H9 (cell line): ENCODE data around the gene DLG5. TPM values are rescaled to one million over a fixed set of nuclear protein-coding genes. Genes with fewer than 3 reads are reported as not detected.
A peak's percentile ranks its signal among the peaks of the same experiment; 100 is the strongest.

ENCODE experiments used
- DNase-seq: peaks from one replicate; pipeline ENCODE4 v3.0.0-alpha.2; 2017
- H2AFZ ChIP-seq: one replicate; pipeline ENCODE4 v1.6.1; 2013; ENCODE audit warnings: mild to moderate bottlenecking, low read length, control low read depth, moderate library complexity
- H2AK5ac ChIP-seq: 2 replicates; pipeline ENCODE4 v1.6.1; 2013; ENCODE audit warnings: low read length, control low read depth, mixed read lengths; ENCODE audit not compliant: insufficient read length
- H2BK120ac ChIP-seq: one replicate; pipeline ENCODE4 v1.6.1; 2013; ENCODE audit warnings: low read depth, mild to moderate bottlenecking, low read length, control low read depth, inconsistent platforms; ENCODE audit not compliant: poor library complexity, severe bottlenecking
- H2BK12ac ChIP-seq: 2 replicates; pipeline ENCODE4 v1.6.1; 2013; ENCODE audit warnings: low read length, control low read depth, mixed read lengths, low read depth; ENCODE audit not compliant: insufficient read length
- H2BK15ac ChIP-seq: 2 replicates; pipeline ENCODE4 v1.6.1; 2013; ENCODE audit warnings: low read depth, low read length, control low read depth
- H2BK20ac ChIP-seq: one replicate; pipeline ENCODE4 v1.6.1; 2013; ENCODE audit warnings: low read depth, mild to moderate bottlenecking, low read length, control low read depth, inconsistent platforms; ENCODE audit not compliant: poor library complexity, severe bottlenecking
- H2BK5ac ChIP-seq: 2 replicates; pipeline ENCODE4 v1.6.1; 2013; ENCODE audit warnings: low read length, control low read depth, mixed read lengths; ENCODE audit not compliant: insufficient read length
- H3K14ac ChIP-seq: 2 replicates; pipeline ENCODE4 v1.6.1; 2013; ENCODE audit warnings: low read length, control low read depth; ENCODE audit not compliant: insufficient read depth
- H3K18ac ChIP-seq: 2 replicates; pipeline ENCODE4 v1.6.1; 2013; ENCODE audit warnings: low read depth, mild to moderate bottlenecking, mixed read lengths, low read length, control low read depth; ENCODE audit not compliant: insufficient read length
- H3K23ac ChIP-seq: 2 replicates; pipeline ENCODE4 v1.6.1; 2013; ENCODE audit warnings: low read length, control low read depth, mixed read lengths, low read depth; ENCODE audit not compliant: insufficient read length
- H3K23me2 ChIP-seq: 2 replicates; pipeline ENCODE4 v1.6.1; 2013; ENCODE audit warnings: low read depth, mild to moderate bottlenecking, mixed read lengths, low read length, control low read depth; ENCODE audit not compliant: insufficient read length, poor library complexity, severe bottlenecking
- H3K27ac ChIP-seq: 2 replicates; pipeline ENCODE4 v1.5.1; 2013; ENCODE audit warnings: low read length, control low read depth, mixed read lengths, low read depth; ENCODE audit not compliant: insufficient read length
- H3K27me3 ChIP-seq: 2 replicates; pipeline ENCODE4 v1.6.1; 2013; ENCODE audit warnings: low read length, control low read depth, inconsistent platforms; ENCODE audit not compliant: insufficient read depth
- H3K4ac ChIP-seq: 2 replicates; pipeline ENCODE4 v1.6.1; 2013; ENCODE audit warnings: low read depth, mild to moderate bottlenecking, control low read depth, inconsistent platforms, low read length, moderate library complexity
- H3K4me1 ChIP-seq: 2 replicates; pipeline ENCODE4 v1.6.1; 2013; ENCODE audit warnings: low read length, control low read depth, inconsistent platforms; ENCODE audit not compliant: insufficient read depth
- H3K4me2 ChIP-seq: 2 replicates; pipeline ENCODE4 v1.6.1; 2013; ENCODE audit warnings: low read length, control low read depth, mixed read lengths; ENCODE audit not compliant: insufficient read length, insufficient read depth
- H3K56ac ChIP-seq: 2 replicates; pipeline ENCODE4 v1.6.1; 2013; ENCODE audit warnings: low read depth, mild to moderate bottlenecking, mixed read lengths, low read length, control low read depth; ENCODE audit not compliant: insufficient read length
- H3K79me1 ChIP-seq: 2 replicates; pipeline ENCODE4 v1.6.1; 2013; ENCODE audit warnings: low read depth, mild to moderate bottlenecking, moderate library complexity, low read length, control low read depth, inconsistent platforms; ENCODE audit not compliant: insufficient read depth, poor library complexity, severe bottlenecking
- H3K79me2 ChIP-seq: 2 replicates; pipeline ENCODE4 v1.6.1; 2013; ENCODE audit warnings: low read length, control low read depth, inconsistent platforms; ENCODE audit not compliant: insufficient read depth
- H3K9ac ChIP-seq: 2 replicates; pipeline ENCODE4 v1.6.1; 2013; ENCODE audit warnings: low read length, control low read depth, mixed read lengths; ENCODE audit not compliant: insufficient read length; ENCODE audit errors: extremely low read depth
- H3K9me3 ChIP-seq: one replicate; pipeline ENCODE4 v1.6.1; 2013; ENCODE audit warnings: low read depth, low read length, inconsistent platforms; ENCODE audit not compliant: control insufficient read depth
- H3T11ph ChIP-seq: one replicate; pipeline ENCODE4 v1.6.1; 2013; ENCODE audit warnings: mild to moderate bottlenecking, low read length, control low read depth, inconsistent platforms
- H4K20me1 ChIP-seq: one replicate; pipeline ENCODE4 v1.6.1; 2013; ENCODE audit not compliant: control insufficient read depth, insufficient read length, insufficient read depth
- H4K5ac ChIP-seq: 2 replicates; pipeline ENCODE4 v1.6.1; 2013; ENCODE audit warnings: low read depth, mild to moderate bottlenecking, mixed read lengths, low read length, control low read depth; ENCODE audit not compliant: insufficient read length
- H4K8ac ChIP-seq: replicated peaks from 2 replicates; pipeline ENCODE4 v1.6.1; 2013; ENCODE audit warnings: low read length, control low read depth, mixed read lengths, low read depth; ENCODE audit not compliant: insufficient read length
- H4K91ac ChIP-seq: 2 replicates; pipeline ENCODE4 v1.6.1; 2013; ENCODE audit warnings: low read depth, mild to moderate bottlenecking, moderate library complexity, mixed read lengths, low read length, control low read depth; ENCODE audit not compliant: insufficient read length
- H3K27ac Mint-ChIP-seq, 3 experiments: 2 replicates in 2 of 3; 3 replicates in 1 of 3; pipeline ENCODE4 v1.8.0; 2020 to 2021; ENCODE audit warnings: mixed read lengths in 3 of 3, mild to moderate bottlenecking in 1 of 3, moderate library complexity in 1 of 3
- H3K27me3 Mint-ChIP-seq: 2 replicates; pipeline ENCODE4 v1.8.0; 2021; ENCODE audit warnings: low read depth, mild to moderate bottlenecking, moderate library complexity, mixed read lengths
- H3K36me3 Mint-ChIP-seq, 3 experiments: 2 replicates in 2 of 3; 3 replicates in 1 of 3; pipeline ENCODE4 v1.8.0; 2020 to 2021; ENCODE audit warnings: low read depth in 3 of 3, mixed read lengths in 3 of 3; ENCODE audit not compliant: insufficient read depth in 1 of 3
- H3K4me1 Mint-ChIP-seq, 2 experiments: 2 replicates each; pipeline ENCODE4 v1.8.0; 2020; ENCODE audit warnings: mixed read lengths in 2 of 2
- H3K4me3 Mint-ChIP-seq, 2 experiments: 2 replicates in 1 of 2; 3 replicates in 1 of 2; pipeline ENCODE4 v1.8.0; 2020 to 2021; ENCODE audit warnings: mild to moderate bottlenecking in 2 of 2, mixed read lengths in 2 of 2, moderate library complexity in 1 of 2
- H3K9me3 Mint-ChIP-seq, 2 experiments: 2 replicates in 1 of 2; 3 replicates in 1 of 2; pipeline ENCODE4 v1.8.0; 2020; ENCODE audit warnings: mild to moderate bottlenecking in 2 of 2, mixed read lengths in 2 of 2, moderate library complexity in 1 of 2
- WGBS: extraction: QIAGEN DNeasy Blood & Tissue Kit; methylation state at CpG from one replicate; pipeline ENCODE4 v1.1.7; 2013; ENCODE audit warnings: missing lambda C conversion rate, low lambda C conversion rate, mixed read lengths; ENCODE audit not compliant: insufficient read length; ENCODE audit errors: extremely low coverage; 5-methylcytosine and 5-hydroxymethylcytosine counted together
- total RNA-seq: library from RNA; stranded (reverse); gene quantifications from 2 replicates; pipeline ENCODE4 v1.2.1, GENCODE V29; 2021
- TF ChIP-seq, protein P1 (sequence below): fragments of 200-600 bp; sonication (generic); conservative IDR thresholded peaks from 3 replicates; pipeline ENCODE4 v1.8.0; 2021; ENCODE audit warnings: antibody characterized with exemption, mild to moderate bottlenecking

Gene DLG5
- total RNA-seq, 1 experiment from 2014 or later, result 67.4 TPM

DNA sequence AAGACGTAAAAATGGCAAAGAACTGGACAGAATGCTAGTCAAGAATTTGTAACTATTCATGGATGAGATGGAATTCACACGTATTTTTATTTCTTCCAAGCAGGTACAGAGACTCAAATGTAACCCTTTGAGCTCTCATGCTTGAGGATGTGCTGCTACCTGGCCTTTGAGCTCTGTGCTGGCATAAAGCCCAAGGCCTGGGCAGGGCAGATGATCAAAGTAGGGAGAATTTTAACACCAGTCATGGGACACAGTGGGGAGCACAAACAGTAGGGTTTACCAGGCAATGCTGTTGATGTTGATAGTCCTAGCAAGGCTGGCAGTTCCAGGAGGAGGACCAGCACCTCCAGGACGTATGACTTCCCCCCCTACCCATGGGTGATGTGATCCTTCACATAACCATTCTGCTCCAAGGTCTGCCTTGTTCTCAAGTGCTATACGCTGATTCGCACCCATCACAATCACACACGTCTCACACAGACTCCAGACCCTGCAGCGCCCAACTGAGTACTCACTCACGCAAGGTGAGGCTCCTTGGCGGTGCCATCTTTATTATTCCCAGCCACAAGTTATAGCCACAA, 48.6 kb upstream of the DLG5 start:
- no peak overlapping the region for H4K5ac ChIP-seq
- no CpG with 5 or more reads among the region's 9 CpGs for WGBS
- H3K4me1 ChIP-seq, result no peaks in the 10 kb centered on the region
- no peak overlapping the region for H3K18ac ChIP-seq
- no peak for DNase-seq
- Mint-ChIP-seq H3K4me3 (no peak overlapping the region), H3K27ac (peak overlapping the region in 2 of 3 experiments; percentile 3 to 56; a peak in 2 of 7 replicates), H3K9me3 (no peaks in the 10 kb centered on the region), H3K4me1 (peaks cover 14 to 17% of the 10 kb centered on the region in 2 experiments), H3K36me3 (peaks cover 20 to 44% (median 38%) of the 10 kb centered on the region in 3 experiments; a peak in 6 of 7 replicates), H3K27me3 (no peaks in the 10 kb centered on the region)
- TF ChIP-seq, protein P1, sequence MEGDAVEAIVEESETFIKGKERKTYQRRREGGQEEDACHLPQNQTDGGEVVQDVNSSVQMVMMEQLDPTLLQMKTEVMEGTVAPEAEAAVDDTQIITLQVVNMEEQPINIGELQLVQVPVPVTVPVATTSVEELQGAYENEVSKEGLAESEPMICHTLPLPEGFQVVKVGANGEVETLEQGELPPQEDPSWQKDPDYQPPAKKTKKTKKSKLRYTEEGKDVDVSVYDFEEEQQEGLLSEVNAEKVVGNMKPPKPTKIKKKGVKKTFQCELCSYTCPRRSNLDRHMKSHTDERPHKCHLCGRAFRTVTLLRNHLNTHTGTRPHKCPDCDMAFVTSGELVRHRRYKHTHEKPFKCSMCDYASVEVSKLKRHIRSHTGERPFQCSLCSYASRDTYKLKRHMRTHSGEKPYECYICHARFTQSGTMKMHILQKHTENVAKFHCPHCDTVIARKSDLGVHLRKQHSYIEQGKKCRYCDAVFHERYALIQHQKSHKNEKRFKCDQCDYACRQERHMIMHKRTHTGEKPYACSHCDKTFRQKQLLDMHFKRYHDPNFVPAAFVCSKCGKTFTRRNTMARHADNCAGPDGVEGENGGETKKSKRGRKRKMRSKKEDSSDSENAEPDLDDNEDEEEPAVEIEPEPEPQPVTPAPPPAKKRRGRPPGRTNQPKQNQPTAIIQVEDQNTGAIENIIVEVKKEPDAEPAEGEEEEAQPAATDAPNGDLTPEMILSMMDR, result no peak
- H4K8ac ChIP-seq, result no peak overlapping the region
- H4K20me1 ChIP-seq, result no peaks in the 10 kb centered on the region
- H3K27me3 ChIP-seq, result no peaks in the 10 kb centered on the region
- H2BK20ac ChIP-seq, result no peak overlapping the region
- H4K91ac ChIP-seq, result no peak overlapping the region
- no peaks in the 10 kb centered on the region for H3K79me2 ChIP-seq
- no peak overlapping the region for H3K9ac ChIP-seq
- no peak overlapping the region for H3T11ph ChIP-seq
- no peak overlapping the region for H3K14ac ChIP-seq
- no peaks in the 10 kb centered on the region for H3K79me1 ChIP-seq
- H2BK5ac ChIP-seq, result no peak overlapping the region
- H3K4ac ChIP-seq, result no peak overlapping the region
- H2BK15ac ChIP-seq, result no peak overlapping the region
- H2AK5ac ChIP-seq, result no peak overlapping the region
- H3K56ac ChIP-seq, result no peak overlapping the region
- H2BK12ac ChIP-seq, result no peak overlapping the region
- H3K23me2 ChIP-seq, result no peaks in the 10 kb centered on the region
- H2AFZ ChIP-seq, result no peak overlapping the region
- H3K23ac ChIP-seq, result no peak overlapping the region
- H3K27ac ChIP-seq, result no peak overlapping the region
- H2BK120ac ChIP-seq, result no peak overlapping the region
- no peak overlapping the region for H3K4me2 ChIP-seq
- no peaks in the 10 kb centered on the region for H3K9me3 ChIP-seq
